CD4-positive, alpha-beta T cell (primary cell): ENCODE data around the gene ADARB2. TPM values are rescaled to one million over a fixed set of nuclear protein-coding genes. Genes with fewer than 3 reads are reported as not detected.

Source experiments
- ATAC-seq: fragments of 200-7000 bp; cut with Tn5 transposase; one replicate; pipeline ENCODE4 v1.10.0; 2022; ENCODE audit warnings: mild to moderate bottlenecking; ENCODE audit not compliant: poor library complexity
- CTCF ChIA-PET: fragments of 350-600 bp; sonication (Branson Sonifier 250); formaldehyde crosslinking; loops from one replicate; lab custom pipeline; 2021; ENCODE audit warnings: antibody characterized with exemption, inconsistent platforms; lab: Charles Lee
- POLR2A ChIA-PET: fragments of 350-600 bp; sonication (Branson Sonifier 250); formaldehyde crosslinking; loops from one replicate; lab custom pipeline; 2021; ENCODE audit warnings: antibody characterized with exemption, inconsistent platforms; lab: Charles Lee
- DNase-seq, 14 experiments: peaks; one replicate each; pipeline ENCODE4 v3.0.0-alpha.2; 2013 to 2020; ENCODE audit warnings: mixed read lengths in 2 of 14
- H3K27ac ChIP-seq, 2 donors: one replicate each; pipeline versions ENCODE4 v1.5.1 to v1.7.0; 2013; ENCODE audit warnings: low read length in 2 of 2, low read depth in 1 of 2, mild to moderate bottlenecking in 1 of 2
- H3K27me3 ChIP-seq, 2 experiments: 1 replicate in 1 of 2; 2 replicates in 1 of 2; pipeline versions ENCODE4 v1.6.1 to v1.7.0; 2013; ENCODE audit warnings: low read length in 2 of 2, control low read depth in 1 of 2, mild to moderate bottlenecking in 1 of 2, moderate library complexity in 1 of 2; ENCODE audit not compliant: insufficient read depth in 2 of 2, control insufficient read depth in 1 of 2
- H3K36me3 ChIP-seq: one replicate; pipeline ENCODE4 v1.6.1; 2013; ENCODE audit warnings: low read length, control low read depth; ENCODE audit not compliant: insufficient read depth
- H3K4me1 ChIP-seq: one replicate; pipeline ENCODE4 v1.6.1; 2013; ENCODE audit warnings: low read length, control low read depth; ENCODE audit not compliant: insufficient read depth
- H3K4me3 ChIP-seq: one replicate; pipeline ENCODE4 v1.5.1; 2013; ENCODE audit warnings: mild to moderate bottlenecking, low read length, moderate library complexity
- H3K9me3 ChIP-seq, 2 experiments: 1 replicate in 1 of 2; 2 replicates in 1 of 2; pipeline versions ENCODE4 v1.6.1 to v1.7.0; 2013; ENCODE audit warnings: low read length in 2 of 2, mild to moderate bottlenecking in 2 of 2, control low read depth in 1 of 2, moderate library complexity in 1 of 2; ENCODE audit not compliant: control insufficient read depth in 1 of 2, insufficient read depth in 1 of 2
- H3K27ac Mint-ChIP-seq: one replicate; pipeline ENCODE4 v1.8.0; 2020; ENCODE audit warnings: mixed read lengths
- H3K27me3 Mint-ChIP-seq: one replicate; pipeline ENCODE4 v1.8.0; 2021; ENCODE audit warnings: mixed read lengths
- H3K36me3 Mint-ChIP-seq: one replicate; pipeline ENCODE4 v1.8.0; 2021; ENCODE audit warnings: low read depth, mixed read lengths
- H3K4me1 Mint-ChIP-seq: one replicate; pipeline ENCODE4 v1.8.0; 2021; ENCODE audit warnings: low read depth, mixed read lengths
- H3K4me3 Mint-ChIP-seq: one replicate; pipeline ENCODE4 v1.8.0; 2020; ENCODE audit warnings: mild to moderate bottlenecking, mixed read lengths
- H3K9me3 Mint-ChIP-seq: one replicate; pipeline ENCODE4 v1.8.0; 2020; ENCODE audit warnings: mixed read lengths
- intact Hi-C, 2 experiments: fragments of 100-400 bp; cut with DNase I in 1 of 2; cut with micrococcal nuclease in 1 of 2; formaldehyde crosslinking; loops; one replicate each; pipeline versions ENCODE4 v1.15.1 to v1.9.0; 2023 to 2025; cut with DNase I, micrococcal nuclease
- total RNA-seq, 174 experiments: library from RNA in 2 of 174; stranded (reverse) in 2 of 174; gene quantifications; one replicate each; pipeline ENCODE4 v1.2.3 and lab custom pipeline; 2021 to 2026
- TF ChIP-seq, protein P1 (sequence below): fragments of 200-600 bp; IDR thresholded peaks from one replicate; pipeline ENCODE4 v1.8.0; 2022; ENCODE audit warnings: antibody characterized with exemption, mild to moderate bottlenecking

The ADARB2 gene
- total RNA-seq, 2 experiments from 2014 or later = 0.14 TPM; not detected in 1

DNA sequence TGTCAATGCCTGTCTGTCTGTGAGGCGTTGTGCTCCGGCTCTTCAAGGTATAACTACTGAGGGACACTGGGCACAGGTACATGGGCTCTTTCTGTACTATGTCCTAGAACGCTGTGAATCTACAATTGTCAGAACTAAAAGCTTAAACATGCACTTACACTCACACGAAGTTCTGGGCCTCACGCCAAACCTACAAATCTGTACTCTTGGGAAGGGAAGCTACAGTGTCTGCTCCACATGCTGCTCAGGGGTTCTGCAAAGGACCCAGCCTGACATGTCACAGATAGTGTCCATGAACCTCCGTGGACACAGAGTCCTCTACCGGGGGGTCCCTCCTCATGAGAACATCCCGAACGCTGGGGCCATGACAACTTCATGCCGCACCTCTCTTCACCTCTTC lies 412.4 kb downstream of the ADARB2 start:
- intact Hi-C loops = no loop called here
- peaks cover 5 to 10% of the 10 kb centered on the region in 2 experiments for H3K27me3 ChIP-seq
- DNase-seq = no peak
- Mint-ChIP-seq H3K4me3 (no peak overlapping the region), H3K36me3 (no peaks in the 10 kb centered on the region), H3K27ac (no peak overlapping the region), H3K27me3 (peaks cover 18% of the 10 kb centered on the region), H3K4me1 (peaks cover 5% of the 10 kb centered on the region), H3K9me3 (no peaks in the 10 kb centered on the region)
- ChIA-PET CTCF (no interaction called here), POLR2A (no interaction called here)
- TF ChIP-seq, protein P1, sequence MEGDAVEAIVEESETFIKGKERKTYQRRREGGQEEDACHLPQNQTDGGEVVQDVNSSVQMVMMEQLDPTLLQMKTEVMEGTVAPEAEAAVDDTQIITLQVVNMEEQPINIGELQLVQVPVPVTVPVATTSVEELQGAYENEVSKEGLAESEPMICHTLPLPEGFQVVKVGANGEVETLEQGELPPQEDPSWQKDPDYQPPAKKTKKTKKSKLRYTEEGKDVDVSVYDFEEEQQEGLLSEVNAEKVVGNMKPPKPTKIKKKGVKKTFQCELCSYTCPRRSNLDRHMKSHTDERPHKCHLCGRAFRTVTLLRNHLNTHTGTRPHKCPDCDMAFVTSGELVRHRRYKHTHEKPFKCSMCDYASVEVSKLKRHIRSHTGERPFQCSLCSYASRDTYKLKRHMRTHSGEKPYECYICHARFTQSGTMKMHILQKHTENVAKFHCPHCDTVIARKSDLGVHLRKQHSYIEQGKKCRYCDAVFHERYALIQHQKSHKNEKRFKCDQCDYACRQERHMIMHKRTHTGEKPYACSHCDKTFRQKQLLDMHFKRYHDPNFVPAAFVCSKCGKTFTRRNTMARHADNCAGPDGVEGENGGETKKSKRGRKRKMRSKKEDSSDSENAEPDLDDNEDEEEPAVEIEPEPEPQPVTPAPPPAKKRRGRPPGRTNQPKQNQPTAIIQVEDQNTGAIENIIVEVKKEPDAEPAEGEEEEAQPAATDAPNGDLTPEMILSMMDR = no peak
- H3K27ac ChIP-seq = no peak overlapping the region
- H3K9me3 ChIP-seq = peaks cover 0 to 11% of the 10 kb centered on the region in 2 experiments
- H3K4me1 ChIP-seq = no peaks in the 10 kb centered on the region
- ATAC-seq = no peak
- no peaks in the 10 kb centered on the region for H3K36me3 ChIP-seq
- H3K4me3 ChIP-seq = no peak overlapping the region

DNA sequence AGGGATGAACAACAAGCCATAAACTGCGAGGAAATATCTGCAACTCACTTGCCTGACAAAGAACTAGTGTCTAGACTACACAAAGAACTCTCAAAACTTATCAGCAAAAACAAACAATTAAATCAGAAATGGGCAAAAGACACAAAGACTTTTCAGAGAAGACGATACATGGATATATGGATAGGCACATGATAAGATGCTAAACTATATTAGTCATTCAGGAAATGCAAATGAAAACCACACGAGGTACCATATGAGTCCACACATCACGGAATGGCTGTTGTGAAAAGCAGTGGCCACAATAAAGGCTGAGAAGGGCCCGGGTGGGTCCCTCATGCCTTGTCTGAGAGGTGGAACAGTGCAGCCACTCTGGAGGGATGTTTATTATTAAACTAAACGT lies 413.4 kb downstream of the ADARB2 start:
- Histone ChIP-seq H3K4me3 (no peak overlapping the region), H3K9me3 (peaks cover 0 to 11% of the 10 kb centered on the region in 2 experiments), H3K27me3 (peaks cover 6 to 10% of the 10 kb centered on the region in 2 experiments), H3K36me3 (no peaks in the 10 kb centered on the region), H3K4me1 (no peaks in the 10 kb centered on the region), H3K27ac (no peak overlapping the region)
- no peak overlapping the region for H3K27ac Mint-ChIP-seq
- ATAC-seq (no peak), DNase-seq (no peak)
- H3K36me3 Mint-ChIP-seq = no peaks in the 10 kb centered on the region
- H3K4me1 Mint-ChIP-seq = peaks cover 5% of the 10 kb centered on the region
- POLR2A ChIA-PET = no interaction called here
- no peak overlapping the region for H3K4me3 Mint-ChIP-seq
- no peaks in the 10 kb centered on the region for H3K9me3 Mint-ChIP-seq
- peaks cover 25% of the 10 kb centered on the region for H3K27me3 Mint-ChIP-seq
- TF ChIP-seq, protein P1 = no peak
- CTCF ChIA-PET = no interaction called here
- intact Hi-C loops = no loop called here

DNA sequence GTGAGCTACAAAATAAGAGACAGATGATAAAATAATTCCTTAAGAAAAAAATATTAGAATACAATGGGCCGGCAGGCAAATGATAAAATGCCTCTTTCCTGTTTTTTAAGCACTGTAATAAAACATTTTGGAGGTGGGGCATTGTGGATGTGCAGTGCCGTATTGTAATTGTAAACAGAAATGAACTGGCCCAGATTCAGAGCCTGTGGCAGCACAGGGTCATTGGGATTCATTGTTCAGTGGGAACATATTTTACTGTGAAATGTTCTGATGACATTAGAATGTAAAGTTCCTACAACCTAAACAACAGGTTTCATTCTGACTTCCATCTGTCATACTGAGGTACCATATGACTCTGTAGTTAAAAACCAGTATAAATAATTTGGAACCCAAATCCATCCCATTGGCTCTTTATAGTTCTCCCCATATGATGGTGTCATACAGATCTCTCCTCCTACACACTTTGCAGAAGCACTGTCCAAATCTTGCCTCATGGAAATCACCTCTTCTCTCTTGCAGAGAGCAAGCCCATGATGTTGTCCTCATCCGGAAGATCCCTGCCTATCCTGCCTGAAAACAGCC lies 416.5 kb downstream of the ADARB2 start:
- Mint-ChIP-seq H3K9me3 (no peaks in the 10 kb centered on the region), H3K4me3 (no peak overlapping the region), H3K27ac (no peak overlapping the region), H3K27me3 (peaks cover 45% of the 10 kb centered on the region), H3K36me3 (no peaks in the 10 kb centered on the region), H3K4me1 (peaks cover under 1% of the 10 kb centered on the region)
- POLR2A ChIA-PET = no interaction called here
- TF ChIP-seq, protein P1 = no peak
- no peak overlapping the region for H3K27ac ChIP-seq
- no peak for DNase-seq
- no peaks in the 10 kb centered on the region for H3K36me3 ChIP-seq
- no peaks in the 10 kb centered on the region for H3K4me1 ChIP-seq
- CTCF ChIA-PET = no interaction called here
- no peak for ATAC-seq
- no peak overlapping the region for H3K4me3 ChIP-seq
- no peaks in the 10 kb centered on the region for H3K9me3 ChIP-seq
- peaks cover 9 to 13% of the 10 kb centered on the region in 2 experiments for H3K27me3 ChIP-seq
- intact Hi-C loops = no loop called here
